Left ventricle myocardium inferior (tissue), 1 donor: ENCODE data around the gene MSH4. TPM values are rescaled to one million over a fixed set of nuclear protein-coding genes. Genes with fewer than 3 reads are reported as not detected.
"Not testable (repeated sequence)": the region's sequence is repeated elsewhere in the genome, so short reads cannot be mapped to it uniquely, and the experiment has no call there.

ENCODE experiments used
- DNase-seq: peaks from one replicate; pipeline ENCODE4 v3.0.0-alpha.2; 2020
- H3K27ac ChIP-seq: fragments of 200-600 bp; replicated peaks from 2 replicates; pipeline ENCODE4 v1.8.0; 2021
- H3K27me3 ChIP-seq: fragments of 200-600 bp; 2 replicates; pipeline ENCODE4 v1.8.0; 2021; ENCODE audit warnings: low read depth
- H3K36me3 ChIP-seq: fragments of 200-600 bp; 2 replicates; pipeline ENCODE4 v1.8.0; 2021
- H3K4me1 ChIP-seq: fragments of 200-600 bp; 2 replicates; pipeline ENCODE4 v1.8.0; 2021
- H3K4me3 ChIP-seq: fragments of 200-600 bp; 2 replicates; pipeline ENCODE4 v1.8.0; 2021; ENCODE audit warnings: mild to moderate bottlenecking, moderate library complexity
- H3K9me3 ChIP-seq: fragments of 200-600 bp; replicated peaks from 2 replicates; pipeline ENCODE4 v1.8.0; 2021
- CTCF ChIP-seq: fragments of 200-600 bp; IDR thresholded peaks from 2 replicates; pipeline ENCODE4 v1.8.0; 2021; ENCODE audit warnings: antibody characterized with exemption, mild to moderate bottlenecking, borderline replicate concordance
- intact Hi-C: fragments of 100-400 bp; cut with micrococcal nuclease; formaldehyde crosslinking; loops from one replicate; pipeline ENCODE4 v1.11.0; 2022
- total RNA-seq: library from RNA; stranded (reverse); fragmentation: NEBNext Ultra II Directional; extraction: Animal tissue kit (Norgen Biotek cat#: 25700); gene quantifications from one replicate; pipeline ENCODE4 v1.2.1, GENCODE V29; 2021
- donor health status: DM: no; HTN: yes; CAD: no; lungs with severe emphysema.

MSH4 gene
- total RNA-seq, 1 donor from 2014 or later, result 0.25 TPM

- Histone ChIP-seq H3K4me1 (peaks cover 51% of the 10 kb centered on the region), H3K4me3 (no peak overlapping the region), H3K27ac (no peak overlapping the region), H3K27me3 (no peaks in the 10 kb centered on the region), H3K9me3 (no peaks in the 10 kb centered on the region), H3K36me3 (peaks cover 77% of the 10 kb centered on the region)
- DNase-seq, result no peak
- intact Hi-C loops, result no loop called here
- no peak for TF ChIP-seq CTCF
Observed at GRCh38 chr1:75792091-75792490, 4.6 kb upstream of the MSH4 start.

- intact Hi-C loops, result no loop called here
- TF ChIP-seq CTCF, result no peak
- H3K36me3 ChIP-seq, result peaks cover 93% of the 10 kb centered on the region
- no peaks in the 10 kb centered on the region for H3K9me3 ChIP-seq
- no peak overlapping the region for H3K4me3 ChIP-seq
- no peaks in the 10 kb centered on the region for H3K27me3 ChIP-seq
- peaks cover 28% of the 10 kb centered on the region for H3K4me1 ChIP-seq
- no peak for DNase-seq
- H3K27ac ChIP-seq, result no peak overlapping the region
Observed at GRCh38 chr1:75794382-75794781, 2.3 kb upstream of the MSH4 start.

- Histone ChIP-seq H3K9me3 (no peaks in the 10 kb centered on the region), H3K27ac (no peak overlapping the region), H3K36me3 (peaks cover 79% of the 10 kb centered on the region), H3K4me3 (no peak overlapping the region), H3K27me3 (no peaks in the 10 kb centered on the region), H3K4me1 (peaks cover 14% of the 10 kb centered on the region)
- DNase-seq, result no peak
- intact Hi-C loops, result no loop called here
- TF ChIP-seq CTCF, result no peak
Observed at GRCh38 chr1:75795703-75796193, 934 bp upstream of the MSH4 start.

- TF ChIP-seq CTCF, result no peak
- intact Hi-C loops, result no loop called here
- Histone ChIP-seq H3K27ac (no peak overlapping the region), H3K4me3 (no peak overlapping the region), H3K36me3 (peaks cover 64% of the 10 kb centered on the region), H3K27me3 (no peaks in the 10 kb centered on the region), H3K4me1 (peaks cover under 1% of the 10 kb centered on the region), H3K9me3 (no peaks in the 10 kb centered on the region)
- no peak for DNase-seq
Observed at GRCh38 chr1:75797273-75797588, 549 bp downstream of the MSH4 start.

GRCh38 chr1:75797606-75798216, 1.0 kb downstream of the MSH4 start:
- Histone ChIP-seq H3K27ac (no peak overlapping the region), H3K36me3 (peaks cover 60% of the 10 kb centered on the region), H3K9me3 (no peaks in the 10 kb centered on the region), H3K27me3 (no peaks in the 10 kb centered on the region), H3K4me3 (no peak overlapping the region), H3K4me1 (no peaks in the 10 kb centered on the region)
- TF ChIP-seq CTCF, result no peak
- intact Hi-C loops, result no loop called here
- no peak for DNase-seq

GRCh38 chr1:75801480-75801879, 4.8 kb downstream of the MSH4 start:
- H3K9me3 ChIP-seq, H3K4me1 ChIP-seq, intact Hi-C loops, H3K27me3 ChIP-seq, H3K27ac ChIP-seq, H3K4me3 ChIP-seq, DNase-seq: not testable (repeated sequence)
- peaks cover 22% of the 10 kb centered on the region for H3K36me3 ChIP-seq
